Motor neuron (in vitro differentiated cells): Measurements from ENCODE around the gene GABRA4. TPM values are rescaled to one million over a fixed set of nuclear protein-coding genes. Genes with fewer than 3 reads are reported as not detected.

Source experiments
- ATAC-seq, 8 experiments: fragments of 200-7000 bp; cut with Tn5 transposase; replicated peaks in 6 of 8; 2 replicates each; pipeline ENCODE4 v1.8.0; 2021; ENCODE audit warnings: mild to moderate bottlenecking in 8 of 8, moderate library complexity in 8 of 8
- H3K27ac ChIP-seq, 2 donors: fragments of 250-450 bp; sonication (Bioruptor Pico); 2 replicates each; pipeline ENCODE4 v1.9.0; 2021; ENCODE audit warnings: antibody characterized with exemption in 2 of 2, mild to moderate bottlenecking in 2 of 2, moderate library complexity in 1 of 2
- H3K4me1 ChIP-seq, 2 donors: fragments of 250-450 bp; sonication (Bioruptor Pico); replicated peaks in 1 of 2; 2 replicates each; pipeline ENCODE4 v1.6.1; 2021; ENCODE audit warnings: antibody characterized with exemption in 2 of 2, mild to moderate bottlenecking in 2 of 2, moderate library complexity in 1 of 2
- H3K4me3 ChIP-seq, 5 donors: fragments of 250-450 bp; sonication (Bioruptor Pico); 2 replicates each; pipeline ENCODE4 v1.9.0; 2021; ENCODE audit warnings: antibody characterized with exemption in 5 of 5, mild to moderate bottlenecking in 5 of 5, moderate library complexity in 4 of 5
- WGBS, 10 experiments: fragments of 450-650 bp; shearing (Covaris generic); methylation state at CpG; one replicate each; pipeline ENCODE4 v1.0.0; 2022; 5-methylcytosine and 5-hydroxymethylcytosine counted together
- in situ Hi-C, 9 experiments: fragments of 400-800 bp; cut with MboI; loops; one replicate each; pipeline ENCODE4 v1.15.0; 2021; ENCODE audit warnings: low sequenced_read_pairs in 9 of 9, low pct_unique_long_range_greater_than_20kb in 2 of 9; ENCODE audit not compliant: unreplicated experiment in 9 of 9
- total RNA-seq, 8 experiments: library from RNA; unstranded; fragments of 300-600 nt; gene quantifications; 2 replicates each; pipeline versions ENCODE4 v1.2.3 to v1.2.4, GENCODE V29; 2022

Gene GABRA4
- under 1 TPM; under 0.01 to 0.38 (median 0.06) TPM for total RNA-seq

DNA sequence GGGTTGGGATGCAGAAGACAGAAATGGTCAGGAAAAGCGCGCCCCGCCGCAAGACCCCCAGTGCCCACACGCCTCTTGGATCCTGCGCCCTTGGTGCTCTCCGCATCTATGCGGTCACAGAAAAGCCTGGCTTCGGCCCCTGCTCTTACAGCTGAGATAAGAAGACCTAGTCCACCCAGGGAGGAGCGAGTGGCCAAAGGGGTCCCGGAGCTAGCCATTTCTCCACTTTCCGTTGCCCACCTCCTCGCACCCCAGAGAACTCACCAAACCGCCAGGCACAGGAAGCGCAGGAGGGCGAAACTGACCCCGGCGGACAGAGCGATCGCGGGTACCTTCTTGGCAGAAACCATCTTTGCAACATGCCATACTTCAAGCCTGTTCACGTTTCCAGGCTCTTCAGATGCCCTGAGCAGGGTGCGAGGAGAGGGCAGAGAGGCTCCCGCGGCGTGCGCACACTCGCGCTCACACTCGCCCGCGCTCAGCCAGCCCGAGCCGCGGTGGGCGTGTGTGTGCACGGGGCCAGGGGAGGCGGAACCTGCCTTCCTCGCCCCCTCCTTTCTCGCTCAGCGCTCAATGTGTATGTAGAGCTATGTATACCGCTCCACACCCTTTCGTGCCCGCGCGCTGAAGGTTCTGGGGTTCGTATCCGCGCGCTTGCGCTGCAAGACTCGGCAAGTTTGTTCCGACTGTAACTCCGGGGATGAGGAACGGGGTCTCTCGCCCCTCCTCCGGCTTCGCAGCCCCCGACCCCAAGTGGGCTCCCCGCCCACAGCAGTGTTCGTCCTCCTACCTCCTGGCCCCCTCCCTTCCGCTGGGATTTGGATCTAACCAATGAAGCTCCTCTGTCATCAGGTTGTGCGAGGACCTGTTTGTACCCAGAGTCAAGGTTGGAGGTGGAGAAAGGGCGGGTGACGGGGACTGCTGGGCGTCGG is at the start of gene GABRA4:
TSS of gene GABRA4 (minus strand) at position 507 of the 932 bp plus-strand sequence. CDS start at position 350, 157 bp downstream.
- WGBS, 10 experiments = 0 to 7% (median 0%) methylated on average over 1 to 20 of the region's 67 CpGs; no CpG with 5 or more reads in 2 of the 10 experiments
- in situ Hi-C loops = no loop called here
- peak in 6 of 8 experiments; percentile 64 to 91 (median 80) for ATAC-seq
- H3K27ac ChIP-seq = no peak within 1 kb of the TSS
- H3K4me3 ChIP-seq = peak within 1 kb of the TSS; percentile 30 to 44 (median 35)
- peaks cover 5 to 8% of the 10 kb centered on the region in 2 donors for H3K4me1 ChIP-seq

DNA sequence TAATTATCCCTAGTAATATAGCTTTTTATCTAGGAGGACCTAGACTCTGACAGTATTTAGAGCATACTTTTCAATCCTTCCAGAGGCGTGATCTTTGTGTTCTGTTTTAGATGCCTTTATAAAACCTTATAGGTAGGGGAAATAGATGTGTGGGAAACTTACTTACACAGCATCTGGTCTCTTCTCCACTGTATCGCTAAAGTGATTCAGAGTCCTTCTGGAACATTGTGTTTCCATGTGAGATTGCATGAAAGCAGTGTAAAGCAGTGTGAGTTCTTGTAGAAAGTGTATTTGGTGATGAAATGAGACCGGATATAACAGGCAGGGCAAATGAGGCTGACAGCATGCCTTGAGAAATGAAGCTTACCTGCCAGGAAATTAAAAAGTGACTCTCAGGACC is 47.4 kb upstream of the GABRA4 start:
- in situ Hi-C loops = no loop called here
- no peak overlapping the region for H3K27ac ChIP-seq
- WGBS, 10 experiments = 0 to 100% (median 77%) methylated on average over 1 to 3 of the region's 3 CpGs; no CpG with 5 or more reads in 3 of the 10 experiments

DNA sequence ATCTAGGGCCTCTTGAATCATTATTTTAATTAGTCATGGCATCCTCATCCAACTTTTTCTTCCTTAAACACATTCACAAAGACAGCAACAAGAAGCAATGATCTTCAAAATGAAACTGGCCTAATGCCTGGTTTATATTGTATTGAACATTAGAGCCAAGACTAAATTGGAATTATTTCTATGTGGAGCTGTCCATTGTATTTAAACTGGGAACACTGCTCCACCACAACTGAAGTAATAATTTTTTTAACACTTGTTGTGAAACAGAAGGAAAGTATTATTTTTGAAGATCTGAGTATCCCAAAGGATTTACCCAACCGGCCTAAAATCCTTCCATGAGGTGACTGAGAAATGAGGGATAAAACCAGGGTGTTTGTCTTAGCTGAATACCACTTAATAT is 44.9 kb upstream of the GABRA4 start:
- H3K4me3 ChIP-seq = no peak overlapping the region
- H3K27ac ChIP-seq = no peak overlapping the region
- no peak for ATAC-seq
- 0 to 100% (median 80%) methylated on average over 1 of the region's 1 CpG; no CpG with 5 or more reads in 3 of the 10 experiments for WGBS, 10 experiments
- H3K4me1 ChIP-seq = peaks cover 0 to 3% of the 10 kb centered on the region in 2 donors
- in situ Hi-C loops = no loop called here

More for the DNA sequence above, 47.4 kb upstream of the GABRA4 start:
- ATAC-seq = no peak
- no peak overlapping the region for H3K4me3 ChIP-seq
- peaks cover 0 to 3% of the 10 kb centered on the region in 2 donors for H3K4me1 ChIP-seq

DNA sequence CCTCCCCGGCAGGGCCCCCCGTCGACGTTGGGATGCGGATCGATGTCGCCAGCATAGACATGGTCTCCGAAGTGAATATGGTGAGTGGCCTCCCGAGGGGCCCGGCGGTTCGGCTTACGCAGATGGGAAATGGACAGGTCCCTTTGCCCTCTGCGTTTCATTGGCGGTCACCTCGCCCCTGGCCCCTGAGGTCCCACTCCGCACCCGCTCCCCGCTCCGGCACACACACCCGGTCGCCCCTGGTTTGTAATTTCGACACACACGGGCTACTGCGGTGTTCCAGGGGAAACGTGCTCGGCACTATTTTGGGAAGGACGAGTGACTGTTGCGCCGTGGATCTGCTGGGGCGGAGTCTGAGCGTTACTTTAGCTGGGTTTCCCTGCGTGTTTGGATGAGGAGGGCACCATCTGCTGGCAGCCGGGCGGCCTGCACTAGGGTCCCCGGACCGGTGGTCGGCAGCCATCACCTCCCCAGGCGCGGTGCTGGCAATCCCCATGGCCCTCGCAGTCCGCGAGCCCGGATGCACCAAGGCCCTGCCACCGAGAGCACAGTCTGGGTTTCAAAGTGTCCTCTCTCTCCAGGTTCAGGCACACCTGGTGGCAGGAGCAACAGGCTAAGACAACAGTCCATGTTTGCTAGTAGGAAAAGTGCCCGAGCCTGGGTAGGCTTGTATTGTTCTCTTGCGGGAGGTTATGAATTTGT is 39.2 kb upstream of the GABRA4 start:
- peak; percentile 91 to 98 (median 96) for ATAC-seq
- H3K4me1 ChIP-seq = no peaks in the 10 kb centered on the region
- H3K27ac ChIP-seq = no peak overlapping the region
- in situ Hi-C loops = no loop called here
- WGBS, 10 experiments = 0 to 40% (median 7%) methylated on average over 1 to 12 of the region's 47 CpGs; no CpG with 5 or more reads in 4 of the 10 experiments
- peak overlapping the region; percentile 46 to 66 (median 52) for H3K4me3 ChIP-seq

DNA sequence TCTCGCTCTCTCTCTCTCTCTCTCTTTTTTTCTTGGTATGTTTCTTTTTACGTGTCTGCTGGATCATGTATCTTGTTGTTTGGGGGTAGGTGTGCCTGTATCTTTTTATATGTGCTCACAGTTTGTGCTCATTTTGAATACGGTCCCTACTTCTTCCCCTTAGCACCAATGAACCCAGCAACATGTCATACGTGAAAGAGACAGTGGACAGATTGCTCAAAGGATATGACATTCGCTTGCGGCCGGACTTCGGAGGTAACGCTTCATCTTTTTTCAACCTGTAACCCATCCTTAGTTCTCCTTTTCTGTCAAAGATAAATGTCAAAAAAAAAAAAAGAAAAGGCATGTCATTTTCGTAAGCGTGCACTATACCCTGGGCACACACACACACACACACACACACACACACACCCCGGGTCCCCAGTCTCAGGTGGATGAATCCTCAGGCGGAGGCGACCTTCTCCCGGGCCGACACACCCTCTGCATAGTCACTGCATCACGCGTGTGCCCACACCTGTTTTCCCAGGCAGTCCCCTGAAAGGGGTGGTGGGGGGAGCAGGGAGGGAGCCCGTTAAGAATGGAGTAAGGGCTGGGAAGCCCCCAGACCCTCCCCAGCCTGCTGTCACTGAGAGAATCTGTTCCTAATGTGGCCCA is 38.5 kb upstream of the GABRA4 start:
- in situ Hi-C loops = no loop called here
- Histone ChIP-seq H3K4me3 (peak overlapping the region; percentile 46 to 66 (median 52)), H3K27ac (no peak overlapping the region), H3K4me1 (no peaks in the 10 kb centered on the region)
- 0 to 20% (median 2%) methylated on average over 1 to 10 of the region's 19 CpGs; no CpG with 5 or more reads in 2 of the 10 experiments for WGBS, 10 experiments
- peak in 6 of 8 experiments; percentile 9 to 58 (median 46) for ATAC-seq

DNA sequence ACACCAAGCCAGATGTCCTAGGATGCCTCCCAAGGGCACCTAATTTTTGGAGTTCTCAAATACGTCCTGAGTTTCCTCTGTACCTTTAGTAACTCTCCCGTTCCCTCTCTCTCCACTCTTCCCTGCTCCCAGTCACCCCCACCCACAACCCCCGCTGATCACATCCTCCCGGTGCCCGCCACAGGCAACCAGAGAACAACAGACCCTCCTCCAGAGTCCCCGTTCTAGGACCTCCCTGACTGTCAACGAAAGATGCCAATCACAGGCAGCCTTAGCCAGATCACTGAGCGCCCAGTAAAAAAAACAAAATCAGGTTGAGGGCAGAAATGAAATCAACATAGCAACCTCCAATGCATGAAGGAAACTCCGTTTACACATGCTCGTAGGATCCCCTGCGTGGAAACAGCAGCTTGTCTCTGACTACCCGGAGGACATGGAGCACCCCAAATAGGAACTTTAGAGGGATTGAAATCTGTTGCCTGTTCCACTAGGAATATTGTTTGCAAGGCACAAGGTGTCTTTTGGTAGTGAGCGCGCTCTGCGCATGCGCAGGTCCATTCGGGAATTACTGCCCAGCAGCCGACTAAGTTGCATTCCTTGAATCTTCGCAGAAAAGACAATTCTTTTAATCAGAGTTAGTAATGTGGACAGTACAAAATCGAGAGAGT is 37.8 kb upstream of the GABRA4 start, which contains the start of gene GABRB1:
TSS of gene GABRB1 (plus strand) at position 557 of the 668 bp plus-strand sequence.
- peak in 7 of 8 experiments; percentile 18 to 46 (median 27) for ATAC-seq
- Histone ChIP-seq H3K4me1 (no peaks in the 10 kb centered on the region), H3K4me3 (peak within 1 kb of the TSS; percentile 46 to 66 (median 52)), H3K27ac (no peak within 1 kb of the TSS)
- in situ Hi-C loops = no loop called here
- WGBS, 10 experiments = 0 to 47% (median 4%) methylated on average over 2 to 15 of the region's 20 CpGs

DNA sequence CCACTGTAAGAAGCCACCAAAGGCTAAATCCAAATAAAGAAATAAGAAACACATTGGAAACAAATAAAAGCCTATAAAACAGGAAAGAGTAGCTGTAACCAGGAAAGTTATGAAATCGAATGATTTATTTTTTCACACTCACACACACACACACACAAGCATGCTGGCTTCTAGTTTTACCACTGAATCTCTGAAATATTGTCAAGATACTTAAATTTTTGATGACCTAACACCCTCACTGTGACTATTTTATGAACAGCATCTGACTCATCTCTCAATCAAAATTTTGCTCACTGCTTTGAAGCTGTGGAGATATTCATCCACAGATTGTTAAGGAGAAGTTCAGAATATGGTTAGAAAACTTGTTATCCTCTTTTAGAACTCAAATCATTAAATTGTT is 24.1 kb upstream of the GABRA4 start:
- WGBS, 10 experiments = 0 to 100% (median 50%) methylated on average over 1 of the region's 1 CpG; no CpG with 5 or more reads in 1 of the 10 experiments
- H3K4me3 ChIP-seq = no peak overlapping the region
- ATAC-seq = no peak
- no peak overlapping the region for H3K27ac ChIP-seq
- in situ Hi-C loops = no loop called here
- H3K4me1 ChIP-seq = no peaks in the 10 kb centered on the region

DNA sequence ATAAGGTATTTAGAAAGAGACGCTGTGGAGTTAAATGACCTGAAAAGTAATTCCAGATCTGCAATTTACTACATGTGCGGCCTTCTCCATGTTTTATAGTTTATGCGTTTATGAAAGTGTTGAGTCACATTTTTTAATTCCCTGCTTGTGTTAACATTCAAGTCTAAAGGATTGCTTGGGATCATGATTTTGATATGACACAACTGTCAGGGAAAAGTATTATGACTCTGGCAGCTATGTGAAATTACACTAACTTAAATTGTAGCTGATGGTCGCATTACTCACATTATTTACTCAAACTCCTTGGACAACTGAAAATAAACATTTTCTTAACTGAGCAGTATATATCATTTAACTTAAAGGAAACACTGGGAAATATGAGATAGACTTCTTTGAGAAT is 23.7 kb upstream of the GABRA4 start:
- Histone ChIP-seq H3K4me3 (no peak overlapping the region), H3K4me1 (no peaks in the 10 kb centered on the region), H3K27ac (no peak overlapping the region)
- WGBS, 10 experiments = 0 to 100% (median 90%) methylated on average over 1 to 4 of the region's 4 CpGs
- in situ Hi-C loops = no loop called here
- no peak for ATAC-seq

DNA sequence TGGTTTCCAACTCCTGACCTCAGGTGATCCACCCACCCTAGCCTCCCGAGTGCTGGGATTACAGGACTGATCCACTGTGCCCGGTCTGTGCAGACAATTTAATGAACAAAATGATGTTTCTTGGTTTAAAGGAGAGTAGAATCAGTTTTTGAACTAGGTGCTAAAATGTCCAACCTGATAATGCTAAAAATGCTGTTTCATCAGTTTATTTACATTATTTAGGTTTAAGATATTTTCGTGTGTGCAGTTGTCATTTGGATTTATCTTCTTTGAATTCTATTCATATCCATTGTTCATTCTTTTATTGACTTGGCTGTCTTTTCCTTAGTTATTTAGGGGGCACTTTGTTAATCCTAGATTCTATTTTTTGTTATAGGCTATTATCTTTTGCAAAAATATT is 20.0 kb upstream of the GABRA4 start:
- no peak for ATAC-seq
- 0 to 93% (median 64%) methylated on average over 1 to 3 of the region's 3 CpGs for whole genome bisulfite sequencing, 10 experiments
- Histone ChIP-seq H3K4me3 (no peak overlapping the region), H3K27ac (no peak overlapping the region), H3K4me1 (no peaks in the 10 kb centered on the region)
- in situ Hi-C loops = no loop called here

DNA sequence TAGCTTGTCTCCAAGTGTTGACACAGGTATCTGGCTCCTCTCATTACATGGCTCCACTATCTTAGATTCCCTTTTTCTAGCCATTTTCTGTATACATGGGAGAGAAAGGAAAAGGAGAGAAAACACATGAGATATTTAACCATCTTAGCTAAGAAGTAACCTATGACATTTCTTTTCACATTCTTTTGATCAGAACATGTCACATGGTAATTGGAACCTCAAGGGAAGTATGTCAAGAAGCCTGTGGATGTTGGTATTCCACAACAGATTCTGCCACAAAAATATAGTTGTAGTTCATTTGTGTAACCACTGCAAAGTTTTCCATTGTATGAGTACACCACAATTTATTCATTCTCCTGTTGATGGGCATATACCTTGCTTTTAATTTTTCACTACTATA is 19.3 kb upstream of the GABRA4 start:
- Histone ChIP-seq H3K4me1 (no peaks in the 10 kb centered on the region), H3K27ac (no peak overlapping the region), H3K4me3 (no peak overlapping the region)
- in situ Hi-C loops = no loop called here
- ATAC-seq = no peak

DNA sequence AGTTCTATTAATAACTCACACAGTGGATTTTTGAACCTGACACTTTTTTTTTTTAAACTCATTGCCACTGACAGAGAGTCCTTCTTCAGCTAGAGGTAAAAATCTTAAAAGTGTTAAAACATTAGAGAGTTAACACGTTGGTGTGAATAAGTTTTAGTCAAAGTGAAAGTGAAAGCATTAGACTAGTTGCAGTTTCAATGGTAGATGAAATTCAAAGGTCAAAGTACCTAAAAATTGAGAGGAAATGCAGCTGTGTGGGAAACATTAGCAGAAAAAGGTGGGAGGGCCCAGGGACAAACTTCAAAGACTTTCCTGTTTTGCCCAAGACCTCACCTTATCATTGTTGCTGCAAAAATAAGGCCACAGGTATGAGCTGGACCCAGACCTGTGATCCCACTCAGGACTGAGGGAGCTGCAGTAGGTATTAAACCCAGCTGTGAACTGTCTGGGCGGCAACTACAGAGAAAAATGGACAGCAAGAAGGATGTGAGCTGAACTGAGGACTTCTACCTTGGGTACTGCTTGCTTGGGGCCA is 17.6 kb upstream of the GABRA4 start:
- ATAC-seq = no peak

DNA sequence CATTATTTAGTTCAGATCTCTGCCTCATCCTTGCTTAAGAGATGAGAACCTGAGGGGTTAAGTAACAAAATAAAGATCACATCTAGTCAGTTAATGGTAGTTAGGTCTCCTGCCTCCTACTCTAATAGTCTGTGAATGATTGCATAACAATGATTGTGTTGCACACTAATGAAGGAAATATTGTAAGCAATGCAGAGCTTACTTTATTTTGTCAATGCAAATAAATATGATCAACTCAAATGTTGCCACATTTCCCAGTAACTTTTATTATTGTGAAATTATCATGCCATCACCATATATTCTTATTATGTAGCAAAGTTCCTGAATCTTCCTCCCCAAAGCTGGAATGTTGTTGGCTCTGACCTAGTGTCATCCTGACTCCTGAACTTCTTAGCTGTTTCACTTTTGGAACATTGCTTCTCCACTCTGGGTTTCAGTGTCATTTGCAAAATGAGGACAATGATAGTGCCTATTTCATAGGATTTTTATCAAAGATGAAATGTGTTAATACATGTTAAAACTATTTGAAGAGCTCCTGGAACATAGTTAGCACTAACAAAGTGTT is 17.0 kb upstream of the GABRA4 start:
- in situ Hi-C loops = no loop called here
- no peak overlapping the region for H3K4me3 ChIP-seq
- H3K4me1 ChIP-seq = no peaks in the 10 kb centered on the region
- ATAC-seq = no peak
- H3K27ac ChIP-seq = no peak overlapping the region

More for the DNA sequence above, 17.6 kb upstream of the GABRA4 start:
- no peak overlapping the region for H3K4me3 ChIP-seq
- no peaks in the 10 kb centered on the region for H3K4me1 ChIP-seq
- in situ Hi-C loops = no loop called here
- WGBS, 10 experiments = 0 to 67% (median 56%) methylated on average over 1 to 2 of the region's 2 CpGs; no CpG with 5 or more reads in 3 of the 10 experiments
- H3K27ac ChIP-seq = no peak overlapping the region
